HFFc6 (cell line): Measurements from ENCODE around the gene VGLL4. TPM values are rescaled to one million over a fixed set of nuclear protein-coding genes. Genes with fewer than 3 reads are reported as not detected.
A peak's percentile ranks its signal among the peaks of the same experiment; 100 is the strongest.

Source experiments
- DNase-seq: peaks from one replicate; pipeline ENCODE4 v3.0.0-alpha.2; 2018
- H3K27ac Mint-ChIP-seq: 2 replicates; pipeline ENCODE4 v1.8.0; 2020; ENCODE audit warnings: mild to moderate bottlenecking, mixed read lengths
- H3K27me3 Mint-ChIP-seq: 2 replicates; pipeline ENCODE4 v1.8.0; 2021; ENCODE audit warnings: mild to moderate bottlenecking, moderate library complexity, mixed read lengths; ENCODE audit not compliant: insufficient read depth
- H3K36me3 Mint-ChIP-seq: 2 replicates; pipeline ENCODE4 v1.8.0; 2021; ENCODE audit warnings: low read depth, mixed read lengths
- H3K4me1 Mint-ChIP-seq: 2 replicates; pipeline ENCODE4 v1.8.0; 2020; ENCODE audit warnings: low read depth, mixed read lengths
- H3K4me3 Mint-ChIP-seq: 2 replicates; pipeline ENCODE4 v1.8.0; 2020; ENCODE audit warnings: mild to moderate bottlenecking, moderate library complexity, mixed read lengths
- H3K9me3 Mint-ChIP-seq: 2 replicates; pipeline ENCODE4 v1.8.0; 2020; ENCODE audit warnings: mild to moderate bottlenecking, mixed read lengths
- CTCF ChIP-seq: fragments of 200-600 bp; sonication (generic); IDR thresholded peaks from 2 replicates; pipeline ENCODE4 v1.5.0; 2021; ENCODE audit warnings: antibody characterized with exemption, mild to moderate bottlenecking
- total RNA-seq, 6 experiments: library from RNA; stranded (reverse); fragmentation: NEBNext Ultra II Directional; extraction: Animal tissue kit (Norgen Biotek cat#: 25700); gene quantifications; 2 replicates in 1 of 6; 3 replicates in 5 of 6; pipeline ENCODE4 v1.2.3, GENCODE V29; 2021

VGLL4 gene
- total RNA-seq, 6 experiments from 2014 or later = 31.6 to 42.2 (median 33.8) TPM

GRCh38 chr3:11680509-11680908 is 36.8 kb upstream of the VGLL4 start:
- H3K36me3 Mint-ChIP-seq = peaks cover 12% of the 10 kb centered on the region
- H3K4me3 Mint-ChIP-seq = no peak overlapping the region
- no peak overlapping the region; the same call in 1 of the 2 replicates for H3K27ac Mint-ChIP-seq
- no peaks in the 10 kb centered on the region for H3K4me1 Mint-ChIP-seq
- H3K9me3 Mint-ChIP-seq = no peaks in the 10 kb centered on the region
- TF ChIP-seq CTCF = no peak
- DNase-seq = no peak
- no peaks in the 10 kb centered on the region for H3K27me3 Mint-ChIP-seq

GRCh38 chr3:11679964-11680363 is 36.2 kb upstream of the VGLL4 start:
- no peak for DNase-seq
- Mint-ChIP-seq H3K36me3 (peaks cover 11% of the 10 kb centered on the region), H3K9me3 (no peaks in the 10 kb centered on the region), H3K27ac (no peak overlapping the region), H3K4me3 (no peak overlapping the region), H3K27me3 (no peaks in the 10 kb centered on the region), H3K4me1 (no peaks in the 10 kb centered on the region)
- no peak for TF ChIP-seq CTCF

GRCh38 chr3:11672363-11672762 is 28.6 kb upstream of the VGLL4 start:
- no peaks in the 10 kb centered on the region for H3K36me3 Mint-ChIP-seq
- peak overlapping the region; percentile 52; the same call in 1 of the 2 replicates for H3K4me3 Mint-ChIP-seq
- H3K4me1 Mint-ChIP-seq = peaks cover 46% of the 10 kb centered on the region
- H3K27ac Mint-ChIP-seq = no peak overlapping the region
- no peaks in the 10 kb centered on the region for H3K9me3 Mint-ChIP-seq
- DNase-seq = no peak
- no peak for TF ChIP-seq CTCF
- H3K27me3 Mint-ChIP-seq = no peaks in the 10 kb centered on the region; the same call in 1 of the 2 replicates

GRCh38 chr3:11671648-11672100 is 28.0 kb upstream of the VGLL4 start:
- H3K36me3 Mint-ChIP-seq = no peaks in the 10 kb centered on the region
- no peaks in the 10 kb centered on the region for H3K9me3 Mint-ChIP-seq
- H3K4me3 Mint-ChIP-seq = peak overlapping the region; percentile 52
- TF ChIP-seq CTCF = no peak
- H3K27ac Mint-ChIP-seq = peak overlapping the region; percentile 61
- no peaks in the 10 kb centered on the region; the same call in 1 of the 2 replicates for H3K27me3 Mint-ChIP-seq
- H3K4me1 Mint-ChIP-seq = peaks cover 50% of the 10 kb centered on the region
- peak; percentile 36 for DNase-seq

- Mint-ChIP-seq H3K9me3 (no peaks in the 10 kb centered on the region), H3K27ac (peak overlapping the region; percentile 76), H3K4me1 (peaks cover 50% of the 10 kb centered on the region), H3K4me3 (peak overlapping the region; percentile 60), H3K36me3 (no peaks in the 10 kb centered on the region), H3K27me3 (no peaks in the 10 kb centered on the region; the same call in 1 of the 2 replicates)
- no peak for TF ChIP-seq CTCF
- DNase-seq = peak; percentile 79
Observed at GRCh38 chr3:11668243-11669235, 24.8 kb upstream of the VGLL4 start.
